ENCODE results near the gene C17orf100. TPM values are rescaled to one million over a fixed set of nuclear protein-coding genes. Genes with fewer than 3 reads are reported as not detected.

The C17orf100 gene
- total and polyA plus RNA-seq, 2 of the 13 experiments (the other 11 are each of a cell fraction or from before 2014, with no cell fraction given): 3.6 to 8.7 TPM

DNA sequence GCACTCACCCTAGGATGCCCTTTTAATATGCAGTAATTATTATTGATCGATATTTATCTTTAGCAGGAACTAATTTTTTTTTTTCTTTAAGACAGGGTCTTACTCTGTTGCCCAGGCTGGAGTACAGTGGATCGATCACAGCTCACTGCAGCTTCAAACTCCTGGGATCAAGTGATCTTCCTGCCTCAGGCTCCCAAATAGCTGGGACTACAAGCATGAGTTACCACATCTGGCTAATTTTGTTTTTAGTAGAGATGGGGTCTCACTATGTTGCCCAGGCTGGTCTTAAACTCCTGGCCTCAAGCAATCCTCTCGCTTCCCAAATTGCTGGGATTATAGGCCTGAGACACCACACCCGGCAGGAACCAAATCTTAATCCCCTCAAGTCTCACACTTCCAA lies 40.3 kb upstream of the C17orf100 start:
- Histone ChIP-seq H3K4me3 (replicated peaks in 1 of 3; ENCODE audit: insufficient read depth in 1 of 3, low read depth in 2 of 3, low read length in 3 of 3) (no peak overlapping the region), H3K4me1 (ENCODE audit: insufficient read depth, low read length) (no peaks in the 10 kb centered on the region), H3K4me2 (ENCODE audit: low read depth, low read length) (no peak overlapping the region), H3K27me3 (ENCODE audit: control insufficient read depth in 1 of 2, insufficient read depth in 2 of 2, low read length in 2 of 2) (no peaks in the 10 kb centered on the region), H4K20me1 (ENCODE audit: insufficient read depth, low read length) (no peaks in the 10 kb centered on the region), H3K9ac (ENCODE audit: insufficient read depth, low read depth, low read length) (no peak overlapping the region), H3K9me3 (ENCODE audit: low read length) (no peaks in the 10 kb centered on the region), H3K27ac (ENCODE audit: extremely low read length, insufficient read depth, low read length) (no peak overlapping the region), H2AFZ (ENCODE audit: low read length) (no peak overlapping the region), H3K36me3 (replicated peaks in 1 of 2; ENCODE audit: control insufficient read depth in 1 of 2, insufficient read depth in 2 of 2, low read length in 2 of 2) (peaks cover 16 to 56% of the 10 kb centered on the region in 2 experiments; a peak in 4 of 5 replicates), H3K79me2 (ENCODE audit: insufficient read depth, low read length) (no peaks in the 10 kb centered on the region)
- in situ Hi-C loops (cut with HindIII; ENCODE audit: extremely low pct_ligation_motif_present, low pct_unique_long_range_greater_than_20kb) (no loop called here), intact Hi-C loops (cut with micrococcal nuclease; ENCODE audit: unreplicated experiment) (no loop called here)
- POLR2A ChIA-PET: no interaction called here
- 96% methylated on average over 4 of the region's 4 CpGs for WGBS (ENCODE audit: low lambda C conversion rate)
- no TSS peak for BruUV-seq (replicated peaks)
- CTCF ChIA-PET (ENCODE audit: low intra/inter-chr PET ratio, low total read pairs): no interaction called here
- TF ChIP-seq, protein P1, sequence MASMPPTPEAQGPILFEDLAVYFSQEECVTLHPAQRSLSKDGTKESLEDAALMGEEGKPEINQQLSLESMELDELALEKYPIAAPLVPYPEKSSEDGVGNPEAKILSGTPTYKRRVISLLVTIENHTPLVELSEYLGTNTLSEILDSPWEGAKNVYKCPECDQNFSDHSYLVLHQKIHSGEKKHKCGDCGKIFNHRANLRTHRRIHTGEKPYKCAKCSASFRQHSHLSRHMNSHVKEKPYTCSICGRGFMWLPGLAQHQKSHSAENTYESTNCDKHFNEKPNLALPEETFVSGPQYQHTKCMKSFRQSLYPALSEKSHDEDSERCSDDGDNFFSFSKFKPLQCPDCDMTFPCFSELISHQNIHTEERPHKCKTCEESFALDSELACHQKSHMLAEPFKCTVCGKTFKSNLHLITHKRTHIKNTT (CRISPR knock-in tag; IDR thresholded peaks at IDR 0.05): no peak
- TF ChIP-seq, protein P2, sequence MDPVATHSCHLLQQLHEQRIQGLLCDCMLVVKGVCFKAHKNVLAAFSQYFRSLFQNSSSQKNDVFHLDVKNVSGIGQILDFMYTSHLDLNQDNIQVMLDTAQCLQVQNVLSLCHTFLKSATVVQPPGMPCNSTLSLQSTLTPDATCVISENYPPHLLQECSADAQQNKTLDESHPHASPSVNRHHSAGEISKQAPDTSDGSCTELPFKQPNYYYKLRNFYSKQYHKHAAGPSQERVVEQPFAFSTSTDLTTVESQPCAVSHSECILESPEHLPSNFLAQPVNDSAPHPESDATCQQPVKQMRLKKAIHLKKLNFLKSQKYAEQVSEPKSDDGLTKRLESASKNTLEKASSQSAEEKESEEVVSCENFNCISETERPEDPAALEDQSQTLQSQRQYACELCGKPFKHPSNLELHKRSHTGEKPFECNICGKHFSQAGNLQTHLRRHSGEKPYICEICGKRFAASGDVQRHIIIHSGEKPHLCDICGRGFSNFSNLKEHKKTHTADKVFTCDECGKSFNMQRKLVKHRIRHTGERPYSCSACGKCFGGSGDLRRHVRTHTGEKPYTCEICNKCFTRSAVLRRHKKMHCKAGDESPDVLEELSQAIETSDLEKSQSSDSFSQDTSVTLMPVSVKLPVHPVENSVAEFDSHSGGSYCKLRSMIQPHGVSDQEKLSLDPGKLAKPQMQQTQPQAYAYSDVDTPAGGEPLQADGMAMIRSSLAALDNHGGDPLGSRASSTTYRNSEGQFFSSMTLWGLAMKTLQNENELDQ (CRISPR knock-in tag; IDR thresholded peaks at IDR 0.05; ENCODE audit: borderline replicate concordance): no peak
- TF ChIP-seq, protein P3, sequence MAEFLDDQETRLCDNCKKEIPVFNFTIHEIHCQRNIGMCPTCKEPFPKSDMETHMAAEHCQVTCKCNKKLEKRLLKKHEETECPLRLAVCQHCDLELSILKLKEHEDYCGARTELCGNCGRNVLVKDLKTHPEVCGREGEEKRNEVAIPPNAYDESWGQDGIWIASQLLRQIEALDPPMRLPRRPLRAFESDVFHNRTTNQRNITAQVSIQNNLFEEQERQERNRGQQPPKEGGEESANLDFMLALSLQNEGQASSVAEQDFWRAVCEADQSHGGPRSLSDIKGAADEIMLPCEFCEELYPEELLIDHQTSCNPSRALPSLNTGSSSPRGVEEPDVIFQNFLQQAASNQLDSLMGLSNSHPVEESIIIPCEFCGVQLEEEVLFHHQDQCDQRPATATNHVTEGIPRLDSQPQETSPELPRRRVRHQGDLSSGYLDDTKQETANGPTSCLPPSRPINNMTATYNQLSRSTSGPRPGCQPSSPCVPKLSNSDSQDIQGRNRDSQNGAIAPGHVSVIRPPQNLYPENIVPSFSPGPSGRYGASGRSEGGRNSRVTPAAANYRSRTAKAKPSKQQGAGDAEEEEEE (CRISPR knock-in tag; IDR thresholded peaks at IDR 0.05; ENCODE audit: borderline replicate concordance): no peak
- no peak for TF ChIP-seq ZNF678 (CRISPR knock-in tag; IDR thresholded peaks at IDR 0.05)
- ATAC-seq: no peak
- DNase-seq (ENCODE audit: low spot score): no peak
- FAIRE-seq: no peak
